Smooth muscle cell (in vitro differentiated cells): ENCODE results near the gene RNF43. TPM values are rescaled to one million over a fixed set of nuclear protein-coding genes. Genes with fewer than 3 reads are reported as not detected.

Experiments used
- DNase-seq: peaks from one replicate; lab custom pipeline; 2025; ENCODE audit not compliant: unreplicated experiment; lab: John Stamatoyannopoulos, UW
- H2AFZ ChIP-seq: fragments of 200-600 bp; sonication (generic); 2 replicates; pipeline ENCODE4 v1.6.0; 2016; ENCODE audit warnings: antibody characterized with exemption, low read depth, mild to moderate bottlenecking
- H3F3A ChIP-seq: fragments of 200-600 bp; sonication (generic); 2 replicates; pipeline ENCODE4 v1.6.0; 2017; ENCODE audit warnings: antibody characterized with exemption, low read depth
- H3K27ac ChIP-seq: fragments of 200-600 bp; sonication (generic); 2 replicates; pipeline ENCODE4 v1.5.1; 2016; ENCODE audit warnings: low read depth, mild to moderate bottlenecking
- H3K27me3 ChIP-seq: fragments of 200-600 bp; sonication (generic); 2 replicates; pipeline ENCODE4 v1.6.1; 2016; ENCODE audit warnings: low read depth, mild to moderate bottlenecking
- H3K36me3 ChIP-seq: fragments of 200-600 bp; sonication (generic); 2 replicates; pipeline ENCODE4 v1.5.1; 2016; ENCODE audit warnings: low read depth
- H3K4me1 ChIP-seq: fragments of 200-600 bp; sonication (generic); 2 replicates; pipeline ENCODE4 v1.5.1; 2016; ENCODE audit warnings: low read depth
- H3K4me2 ChIP-seq: fragments of 200-600 bp; sonication (generic); 2 replicates; pipeline ENCODE4 v1.6.0; 2016; ENCODE audit warnings: mild to moderate bottlenecking
- H3K4me3 ChIP-seq: fragments of 200-600 bp; sonication (generic); 2 replicates; pipeline ENCODE4 v1.5.1; 2016; ENCODE audit warnings: mild to moderate bottlenecking
- H3K79me2 ChIP-seq: fragments of 200-600 bp; sonication (generic); 2 replicates; pipeline ENCODE4 v1.6.0; 2016; ENCODE audit warnings: low read depth, mild to moderate bottlenecking
- H3K9ac ChIP-seq: fragments of 200-600 bp; sonication (generic); 2 replicates; pipeline ENCODE4 v1.6.0; 2016; ENCODE audit warnings: low read depth
- H3K9me3 ChIP-seq: fragments of 200-600 bp; sonication (generic); replicated peaks from 2 replicates; pipeline ENCODE4 v1.5.1; 2016; ENCODE audit warnings: low read depth
- H4K20me1 ChIP-seq: fragments of 200-600 bp; sonication (generic); 2 replicates; pipeline ENCODE4 v1.6.0; 2016; ENCODE audit warnings: low read depth
- WGBS: methylation state at CpG from one replicate; pipeline ENCODE4 v1.1.7; 2016; ENCODE audit warnings: low lambda C conversion rate; 5-methylcytosine and 5-hydroxymethylcytosine counted together
- polyA plus RNA-seq: library from polyadenylated mRNA; unstranded; fragments of >200 nt; fragmentation: Nextera tagmentation; extraction: Ambion mirVana; gene quantifications from 2 replicates; pipeline ENCODE4 v1.2.1, GENCODE V29; 2016
- total RNA-seq: library from RNA; depleted of rRNA; stranded (reverse); fragments of >200 nt; gene quantifications from 2 replicates; pipeline ENCODE4 v1.2.3, GENCODE V29; 2014
- TF ChIP-seq, protein P1 (sequence below): fragments of 200-600 bp; sonication (generic); IDR thresholded peaks from 2 replicates; pipeline ENCODE4 v1.5.1; 2017; ENCODE audit warnings: borderline replicate concordance, mild to moderate bottlenecking, antibody characterized with exemption; ENCODE audit not compliant: insufficient read depth, poor library complexity, severe bottlenecking

The RNF43 gene
- total and polyA plus RNA-seq, 2 experiments from 2014 or later = 0.17 to 3.8 TPM

DNA sequence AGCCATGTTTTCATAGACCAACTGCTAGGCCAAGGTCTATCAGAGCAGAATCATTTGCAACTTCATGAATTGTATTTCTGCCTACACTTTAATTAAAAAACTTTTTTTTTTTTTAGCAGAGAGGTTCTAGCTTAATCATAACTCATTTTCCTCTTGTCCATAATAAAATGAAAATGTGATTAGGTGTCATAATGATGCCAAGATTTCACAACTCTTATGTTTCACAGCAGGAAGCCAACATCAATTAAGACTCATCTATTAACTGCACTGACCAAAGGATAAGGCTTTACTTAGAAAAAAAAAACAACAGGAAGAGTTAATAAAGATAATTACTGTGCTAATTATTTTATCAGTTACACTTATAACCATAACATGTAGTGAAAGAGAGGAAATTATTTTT lies 18.9 kb upstream of the RNF43 start:
- H2AFZ ChIP-seq = no peak overlapping the region

DNA sequence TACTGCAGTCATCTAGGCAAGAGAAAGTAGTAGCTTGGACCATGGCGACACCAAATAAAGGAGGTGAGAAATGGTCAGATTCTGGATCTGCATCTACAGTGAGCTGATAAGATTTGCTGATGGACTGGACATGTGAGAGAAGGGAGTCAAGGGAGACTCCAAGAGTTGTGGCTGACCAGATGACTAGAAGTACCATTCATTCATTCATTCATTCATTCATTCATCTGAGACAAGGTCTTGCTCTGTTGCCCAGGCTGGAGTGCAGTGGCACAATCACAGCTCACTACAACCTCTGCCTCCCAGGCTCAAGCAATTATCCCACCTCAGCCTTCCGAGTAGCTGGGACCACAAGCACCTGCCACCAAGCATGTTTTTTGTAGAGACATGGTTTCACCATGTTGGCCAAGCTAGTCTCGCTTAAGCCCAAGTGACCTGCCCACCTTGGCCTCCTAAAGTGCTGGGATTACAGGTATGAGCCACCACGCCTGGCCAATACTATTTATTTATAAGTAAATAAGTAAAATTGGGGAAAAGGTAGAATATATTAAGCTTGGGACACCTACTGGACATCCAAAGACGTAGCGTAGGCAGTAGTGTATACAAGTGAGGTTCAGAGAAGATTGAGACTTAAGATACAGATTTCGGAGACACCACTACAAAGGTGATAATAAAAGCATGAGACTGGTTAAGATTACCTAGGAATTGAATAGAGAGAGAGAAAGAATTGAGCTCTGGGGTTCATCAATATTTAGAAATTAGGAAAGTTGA lies 15.7 kb upstream of the RNF43 start:
- H3K4me1 ChIP-seq = no peaks in the 10 kb centered on the region
- no peaks in the 10 kb centered on the region for H3K9me3 ChIP-seq
- H3K27me3 ChIP-seq = peaks cover 10% of the 10 kb centered on the region
- no peak overlapping the region for H3K27ac ChIP-seq
- H4K20me1 ChIP-seq = no peaks in the 10 kb centered on the region
- no peaks in the 10 kb centered on the region for H3K36me3 ChIP-seq
- H2AFZ ChIP-seq = no peak overlapping the region
- no peak overlapping the region for H3K4me3 ChIP-seq
- H3K4me2 ChIP-seq = no peak overlapping the region
- no peak overlapping the region for H3K9ac ChIP-seq
- TF ChIP-seq, protein P1, sequence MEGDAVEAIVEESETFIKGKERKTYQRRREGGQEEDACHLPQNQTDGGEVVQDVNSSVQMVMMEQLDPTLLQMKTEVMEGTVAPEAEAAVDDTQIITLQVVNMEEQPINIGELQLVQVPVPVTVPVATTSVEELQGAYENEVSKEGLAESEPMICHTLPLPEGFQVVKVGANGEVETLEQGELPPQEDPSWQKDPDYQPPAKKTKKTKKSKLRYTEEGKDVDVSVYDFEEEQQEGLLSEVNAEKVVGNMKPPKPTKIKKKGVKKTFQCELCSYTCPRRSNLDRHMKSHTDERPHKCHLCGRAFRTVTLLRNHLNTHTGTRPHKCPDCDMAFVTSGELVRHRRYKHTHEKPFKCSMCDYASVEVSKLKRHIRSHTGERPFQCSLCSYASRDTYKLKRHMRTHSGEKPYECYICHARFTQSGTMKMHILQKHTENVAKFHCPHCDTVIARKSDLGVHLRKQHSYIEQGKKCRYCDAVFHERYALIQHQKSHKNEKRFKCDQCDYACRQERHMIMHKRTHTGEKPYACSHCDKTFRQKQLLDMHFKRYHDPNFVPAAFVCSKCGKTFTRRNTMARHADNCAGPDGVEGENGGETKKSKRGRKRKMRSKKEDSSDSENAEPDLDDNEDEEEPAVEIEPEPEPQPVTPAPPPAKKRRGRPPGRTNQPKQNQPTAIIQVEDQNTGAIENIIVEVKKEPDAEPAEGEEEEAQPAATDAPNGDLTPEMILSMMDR = no peak
- DNase-seq = no peak
- H3F3A ChIP-seq = no peaks in the 10 kb centered on the region
- no peaks in the 10 kb centered on the region for H3K79me2 ChIP-seq
- WGBS = 89% methylated on average over 7 of the region's 7 CpGs

More for the DNA sequence above, 18.9 kb upstream of the RNF43 start:
- Histone ChIP-seq H3K27me3 (peaks cover 18% of the 10 kb centered on the region), H3K4me1 (no peaks in the 10 kb centered on the region), H4K20me1 (no peaks in the 10 kb centered on the region), H3K79me2 (no peaks in the 10 kb centered on the region), H3K9ac (no peak overlapping the region), H3K4me3 (no peak overlapping the region), H3K9me3 (no peaks in the 10 kb centered on the region), H3K36me3 (no peaks in the 10 kb centered on the region), H3F3A (no peaks in the 10 kb centered on the region), H3K4me2 (no peak overlapping the region), H3K27ac (no peak overlapping the region)
- TF ChIP-seq, protein P1 = no peak
- no peak for DNase-seq

DNA sequence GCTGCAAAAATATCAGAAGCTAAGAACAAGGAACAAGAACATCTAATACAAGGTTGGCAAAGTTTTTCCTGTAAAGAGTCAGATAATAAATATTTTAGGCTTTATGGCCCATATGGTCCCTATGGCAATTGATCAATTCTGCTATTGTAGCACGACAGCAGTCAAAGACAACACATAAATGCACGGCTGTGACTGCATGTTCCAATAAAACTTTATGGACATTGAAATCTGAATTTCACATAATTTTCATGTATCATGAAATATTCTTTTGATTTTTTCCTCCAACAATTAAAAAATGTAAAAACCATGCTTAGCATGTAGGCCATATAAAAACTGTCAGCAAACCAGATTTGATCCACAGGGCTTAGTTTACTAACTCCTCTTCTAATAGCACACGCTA lies 10.5 kb upstream of the RNF43 start:
- Histone ChIP-seq H3K36me3 (no peaks in the 10 kb centered on the region), H3K27me3 (peaks cover 6% of the 10 kb centered on the region), H3K9ac (no peak overlapping the region), H3K9me3 (no peaks in the 10 kb centered on the region), H3F3A (no peaks in the 10 kb centered on the region), H3K4me2 (no peak overlapping the region), H4K20me1 (no peaks in the 10 kb centered on the region), H3K27ac (no peak overlapping the region), H3K79me2 (no peaks in the 10 kb centered on the region), H2AFZ (no peak overlapping the region), H3K4me3 (no peak overlapping the region), H3K4me1 (no peaks in the 10 kb centered on the region)
- 93% methylated on average over 3 of the region's 3 CpGs for WGBS
- TF ChIP-seq, protein P1 = no peak
- DNase-seq = no peak

DNA sequence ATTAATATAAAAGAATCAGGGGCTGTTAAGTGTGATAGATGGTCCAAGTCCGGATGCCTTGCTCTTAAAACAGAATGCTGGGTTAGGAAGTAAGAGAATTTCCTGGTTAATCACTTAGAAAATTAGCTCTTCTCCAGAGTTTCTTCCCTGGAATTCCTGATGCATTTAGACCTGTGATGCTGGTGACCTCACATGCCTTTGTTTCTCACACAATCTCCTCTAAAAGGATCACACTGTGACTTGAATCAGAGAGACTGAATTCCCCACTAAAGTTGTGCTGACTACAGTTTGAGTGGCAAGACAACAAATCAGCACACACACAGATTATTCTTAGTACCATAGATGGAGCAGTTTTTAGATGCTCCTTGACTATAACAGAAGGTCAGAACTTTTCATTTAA lies 4.4 kb upstream of the RNF43 start:
- Histone ChIP-seq H3K4me3 (no peak overlapping the region), H3K36me3 (no peaks in the 10 kb centered on the region), H2AFZ (no peak overlapping the region), H3K27ac (no peak overlapping the region), H4K20me1 (no peaks in the 10 kb centered on the region), H3F3A (no peaks in the 10 kb centered on the region), H3K4me1 (peaks cover 13% of the 10 kb centered on the region), H3K4me2 (no peak overlapping the region), H3K27me3 (no peaks in the 10 kb centered on the region), H3K79me2 (no peaks in the 10 kb centered on the region), H3K9ac (no peak overlapping the region), H3K9me3 (no peaks in the 10 kb centered on the region)
- WGBS = 59% methylated on average over 1 of the region's 1 CpG
- no peak for DNase-seq
- TF ChIP-seq, protein P1 = no peak
